Central memory CD8-positive, alpha-beta T cell (primary cell): ENCODE measurements around the gene RNF166.

Experiments used
- ATAC-seq: fragments of 150-1000 bp; cut with Tn5 transposase; replicated peaks from 2 replicates; pipeline ENCODE4 v1.10.0; 2022; ENCODE audit warnings: mild to moderate bottlenecking, moderate FRiP score, moderate number of reproducible peaks; ENCODE audit not compliant: poor library complexity, severe bottlenecking; ENCODE audit errors: extremely low read depth
- DNase-seq, 2 donors: peaks; one replicate each; pipeline ENCODE4 v3.0.0; 2021; ENCODE audit warnings: low spot score in 2 of 2
- H3K27ac Mint-ChIP-seq: one replicate; pipeline ENCODE4 v1.8.0; 2022; ENCODE audit warnings: low read depth, mild to moderate bottlenecking, moderate library complexity, mixed read lengths
- H3K27me3 Mint-ChIP-seq: one replicate; pipeline ENCODE4 v1.8.0; 2022; ENCODE audit warnings: mixed read lengths
- H3K36me3 Mint-ChIP-seq: one replicate; pipeline ENCODE4 v1.8.0; 2022; ENCODE audit warnings: mild to moderate bottlenecking, moderate library complexity, mixed read lengths; ENCODE audit not compliant: insufficient read depth
- H3K4me1 Mint-ChIP-seq: one replicate; pipeline ENCODE4 v1.8.0; 2022; ENCODE audit warnings: mixed read lengths
- H3K4me3 Mint-ChIP-seq: one replicate; pipeline ENCODE4 v1.8.0; 2022; ENCODE audit warnings: mild to moderate bottlenecking, moderate library complexity, mixed read lengths
- H3K9me3 Mint-ChIP-seq: one replicate; pipeline ENCODE4 v1.8.0; 2022; ENCODE audit warnings: mixed read lengths

Gene RNF166

GRCh38 chr16:88706229-88706964, at the start of gene RNF166, which contains the start of gene CTU2:
TSS of gene RNF166 (minus strand) at chr16:88706408. CDS start at chr16:88706325, 83 bp downstream.
TSS of gene CTU2 (plus strand) at chr16:88706503. CDS start at chr16:88706531, 28 bp downstream.
- Mint-ChIP-seq H3K36me3 (peaks cover 22% of the 10 kb centered on the region), H3K4me3 (peak within 1 kb of the TSS; percentile 94), H3K27me3 (no peaks in the 10 kb centered on the region), H3K4me1 (peaks cover 36% of the 10 kb centered on the region), H3K9me3 (no peaks in the 10 kb centered on the region), H3K27ac (peak within 1 kb of the TSS; percentile 96)
- ATAC-seq (peak; percentile 75), DNase-seq (peak; percentile 83 to 88)

- no peak for ATAC-seq
- H3K36me3 Mint-ChIP-seq, result peaks cover 2% of the 10 kb centered on the region
- H3K27me3 Mint-ChIP-seq, result no peaks in the 10 kb centered on the region
- no peaks in the 10 kb centered on the region for H3K9me3 Mint-ChIP-seq
- peaks cover 30% of the 10 kb centered on the region for H3K4me1 Mint-ChIP-seq
- no peak overlapping the region for H3K27ac Mint-ChIP-seq
- H3K4me3 Mint-ChIP-seq, result no peak overlapping the region
- no peak for DNase-seq
Observed at GRCh38 chr16:88754912-88755744, 48.9 kb upstream of the RNF166 start.

- peak overlapping the region; percentile 51 for H3K27ac Mint-ChIP-seq
Observed at GRCh38 chr16:88754109-88754911, 48.1 kb upstream of the RNF166 start.

GRCh38 chr16:88753602-88754001, 47.4 kb upstream of the RNF166 start:
- peak overlapping the region; percentile 51 for H3K27ac Mint-ChIP-seq
- H3K9me3 Mint-ChIP-seq, result no peaks in the 10 kb centered on the region
- no peak for DNase-seq
- H3K4me1 Mint-ChIP-seq, result peaks cover 16% of the 10 kb centered on the region
- H3K4me3 Mint-ChIP-seq, result no peak overlapping the region
- peaks cover 1% of the 10 kb centered on the region for H3K36me3 Mint-ChIP-seq
- no peak for ATAC-seq
- no peaks in the 10 kb centered on the region for H3K27me3 Mint-ChIP-seq

More at GRCh38 chr16:88754109-88754911, 48.1 kb upstream of the RNF166 start:
- Mint-ChIP-seq H3K9me3 (no peaks in the 10 kb centered on the region), H3K36me3 (no peaks in the 10 kb centered on the region), H3K27me3 (no peaks in the 10 kb centered on the region), H3K4me3 (no peak overlapping the region), H3K4me1 (peaks cover 23% of the 10 kb centered on the region)
- DNase-seq, result no peak
- ATAC-seq, result no peak

- Mint-ChIP-seq H3K9me3 (no peaks in the 10 kb centered on the region), H3K4me1 (peaks cover 13% of the 10 kb centered on the region), H3K27me3 (no peaks in the 10 kb centered on the region), H3K4me3 (no peak overlapping the region), H3K36me3 (peaks cover 2% of the 10 kb centered on the region), H3K27ac (peak overlapping the region; percentile 51)
- ATAC-seq, result no peak
- DNase-seq, result no peak
Observed at GRCh38 chr16:88753191-88753590, 47.0 kb upstream of the RNF166 start.

GRCh38 chr16:88752386-88753002, 46.3 kb upstream of the RNF166 start:
- no peak overlapping the region for H3K4me3 Mint-ChIP-seq
- H3K27me3 Mint-ChIP-seq, result no peaks in the 10 kb centered on the region
- no peak overlapping the region for H3K27ac Mint-ChIP-seq
- H3K9me3 Mint-ChIP-seq, result no peaks in the 10 kb centered on the region
- peaks cover 4% of the 10 kb centered on the region for H3K36me3 Mint-ChIP-seq
- DNase-seq (no peak), ATAC-seq (no peak)
- peaks cover 13% of the 10 kb centered on the region for H3K4me1 Mint-ChIP-seq

- ATAC-seq (no peak), DNase-seq (no peak)
- Mint-ChIP-seq H3K36me3 (peaks cover 9% of the 10 kb centered on the region), H3K4me1 (peaks cover 14% of the 10 kb centered on the region), H3K9me3 (no peaks in the 10 kb centered on the region), H3K27me3 (no peaks in the 10 kb centered on the region), H3K4me3 (no peak overlapping the region), H3K27ac (no peak overlapping the region)
Observed at GRCh38 chr16:88750854-88751253, 44.6 kb upstream of the RNF166 start.

- no peaks in the 10 kb centered on the region for H3K27me3 Mint-ChIP-seq
- DNase-seq (no peak), ATAC-seq (no peak)
- H3K4me1 Mint-ChIP-seq, result peaks cover 21% of the 10 kb centered on the region
- no peaks in the 10 kb centered on the region for H3K9me3 Mint-ChIP-seq
- H3K36me3 Mint-ChIP-seq, result peaks cover 11% of the 10 kb centered on the region
- no peak overlapping the region for H3K4me3 Mint-ChIP-seq
- H3K27ac Mint-ChIP-seq, result no peak overlapping the region
Observed at GRCh38 chr16:88749358-88749757, 43.1 kb upstream of the RNF166 start.

GRCh38 chr16:88748364-88748763, 42.2 kb upstream of the RNF166 start:
- Mint-ChIP-seq H3K4me1 (peaks cover 21% of the 10 kb centered on the region), H3K4me3 (no peak overlapping the region)
- no peak for ATAC-seq

GRCh38 chr16:88747588-88748301, 41.5 kb upstream of the RNF166 start:
- H3K36me3 Mint-ChIP-seq, result peaks cover 11% of the 10 kb centered on the region
- H3K4me3 Mint-ChIP-seq, result no peak overlapping the region
- no peaks in the 10 kb centered on the region for H3K27me3 Mint-ChIP-seq
- no peaks in the 10 kb centered on the region for H3K9me3 Mint-ChIP-seq
- H3K27ac Mint-ChIP-seq, result peak overlapping the region; percentile 55
- no peak for ATAC-seq
- peaks cover 21% of the 10 kb centered on the region for H3K4me1 Mint-ChIP-seq
- DNase-seq, result no peak

More at GRCh38 chr16:88748364-88748763, 42.2 kb upstream of the RNF166 start:
- no peak for DNase-seq
- Mint-ChIP-seq H3K27ac (peak overlapping the region; percentile 55), H3K9me3 (no peaks in the 10 kb centered on the region), H3K36me3 (peaks cover 11% of the 10 kb centered on the region), H3K27me3 (no peaks in the 10 kb centered on the region)

- peaks cover 21% of the 10 kb centered on the region for H3K4me1 Mint-ChIP-seq
Observed at GRCh38 chr16:88746506-88746905, 40.3 kb upstream of the RNF166 start.

More at GRCh38 chr16:88746506-88746905, 40.3 kb upstream of the RNF166 start:
- Mint-ChIP-seq H3K9me3 (no peaks in the 10 kb centered on the region), H3K4me3 (peak overlapping the region; percentile 40), H3K27me3 (no peaks in the 10 kb centered on the region), H3K36me3 (peaks cover 11% of the 10 kb centered on the region), H3K27ac (peak overlapping the region; percentile 89)
- no peak for DNase-seq
- ATAC-seq, result no peak
